Right atrium auricular region (tissue), 2 donors: Measurements from ENCODE around the gene LPCAT3. TPM values are rescaled to one million over a fixed set of nuclear protein-coding genes. Genes with fewer than 3 reads are reported as not detected.

Source experiments
- DNase-seq: peaks from one replicate; pipeline ENCODE4 v3.0.0-alpha.2; 2019; ENCODE audit warnings: low spot score
- H3K27ac ChIP-seq, 2 donors: fragments of 200-600 bp; sonication (generic); 1 replicate in 1 of 2; 2 replicates in 1 of 2; pipeline ENCODE4 v1.5.1; 2016 to 2019
- H3K27me3 ChIP-seq, 2 donors: fragments of 200-600 bp; sonication (generic); one replicate each; pipeline versions ENCODE4 v1.5.1 to v1.6.0; 2017 to 2019
- H3K36me3 ChIP-seq: fragments of 200-600 bp; sonication (generic); one replicate; pipeline ENCODE4 v1.5.1; 2016
- H3K4me1 ChIP-seq, 2 donors: fragments of 200-600 bp; sonication (generic); one replicate each; pipeline versions ENCODE4 v1.5.1 to v1.6.0; 2017 to 2019
- H3K4me3 ChIP-seq, 2 donors: fragments of 200-600 bp; sonication (generic); 1 replicate in 1 of 2; 2 replicates in 1 of 2; pipeline ENCODE4 v1.5.1; 2017 to 2019; ENCODE audit warnings: mild to moderate bottlenecking in 1 of 2, moderate library complexity in 1 of 2
- H3K9me3 ChIP-seq, 2 donors: fragments of 200-600 bp; sonication (generic); one replicate each; pipeline ENCODE4 v1.5.1; 2019
- total RNA-seq, 2 donors: library from RNA; depleted of rRNA; stranded (reverse); fragments of >200 nt; gene quantifications; one replicate each; pipeline ENCODE4 v1.1.0, GENCODE V29; 2016
- TF ChIP-seq, protein P1 (sequence below), 2 donors: fragments of 200-600 bp; sonication (generic); IDR thresholded peaks; one replicate each; pipeline ENCODE4 v1.5.1; 2019; ENCODE audit warnings: antibody characterized with exemption in 2 of 2

Gene LPCAT3
- total RNA-seq, 2 donors from 2014 or later: 20.0 to 33.3 TPM

DNA sequence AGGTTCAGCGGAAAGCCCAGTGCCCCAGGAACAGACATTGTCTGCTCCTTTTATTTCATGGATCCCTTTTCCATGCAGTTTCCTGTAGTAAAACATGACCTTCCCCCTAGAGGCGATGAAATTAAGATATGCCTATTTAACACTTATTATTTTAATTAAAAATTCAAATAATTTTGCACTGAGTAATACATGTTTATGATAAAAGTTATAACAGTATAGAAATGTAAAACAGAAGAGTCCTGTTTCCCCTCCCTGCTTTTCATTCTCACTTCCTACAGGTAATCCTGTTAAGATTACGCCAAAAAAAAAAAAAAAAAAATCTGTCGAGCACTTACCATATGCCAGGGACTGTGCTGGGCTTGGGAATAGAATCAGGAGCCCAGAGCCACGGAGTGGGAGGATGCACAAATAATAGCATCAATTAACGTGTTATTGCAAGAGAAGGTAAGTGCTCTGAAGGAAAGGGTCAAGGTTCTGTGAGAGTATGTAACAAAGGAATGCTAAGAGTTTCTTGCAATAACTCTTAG, 830 bp upstream of the LPCAT3 start:
- H3K36me3 ChIP-seq: no peaks in the 10 kb centered on the region
- DNase-seq: no peak
- peak overlapping the region; percentile 67 to 86 for H3K4me3 ChIP-seq
- TF ChIP-seq, protein P1, sequence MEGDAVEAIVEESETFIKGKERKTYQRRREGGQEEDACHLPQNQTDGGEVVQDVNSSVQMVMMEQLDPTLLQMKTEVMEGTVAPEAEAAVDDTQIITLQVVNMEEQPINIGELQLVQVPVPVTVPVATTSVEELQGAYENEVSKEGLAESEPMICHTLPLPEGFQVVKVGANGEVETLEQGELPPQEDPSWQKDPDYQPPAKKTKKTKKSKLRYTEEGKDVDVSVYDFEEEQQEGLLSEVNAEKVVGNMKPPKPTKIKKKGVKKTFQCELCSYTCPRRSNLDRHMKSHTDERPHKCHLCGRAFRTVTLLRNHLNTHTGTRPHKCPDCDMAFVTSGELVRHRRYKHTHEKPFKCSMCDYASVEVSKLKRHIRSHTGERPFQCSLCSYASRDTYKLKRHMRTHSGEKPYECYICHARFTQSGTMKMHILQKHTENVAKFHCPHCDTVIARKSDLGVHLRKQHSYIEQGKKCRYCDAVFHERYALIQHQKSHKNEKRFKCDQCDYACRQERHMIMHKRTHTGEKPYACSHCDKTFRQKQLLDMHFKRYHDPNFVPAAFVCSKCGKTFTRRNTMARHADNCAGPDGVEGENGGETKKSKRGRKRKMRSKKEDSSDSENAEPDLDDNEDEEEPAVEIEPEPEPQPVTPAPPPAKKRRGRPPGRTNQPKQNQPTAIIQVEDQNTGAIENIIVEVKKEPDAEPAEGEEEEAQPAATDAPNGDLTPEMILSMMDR (IDR thresholded peaks at IDR 0.05): peak in 1 of 2 donors; percentile 5
- peaks cover 0 to 24% of the 10 kb centered on the region in 2 donors for H3K4me1 ChIP-seq
- peak overlapping the region; percentile 89 to 92 for H3K27ac ChIP-seq
- no peaks in the 10 kb centered on the region for H3K9me3 ChIP-seq
- H3K27me3 ChIP-seq: no peaks in the 10 kb centered on the region

DNA sequence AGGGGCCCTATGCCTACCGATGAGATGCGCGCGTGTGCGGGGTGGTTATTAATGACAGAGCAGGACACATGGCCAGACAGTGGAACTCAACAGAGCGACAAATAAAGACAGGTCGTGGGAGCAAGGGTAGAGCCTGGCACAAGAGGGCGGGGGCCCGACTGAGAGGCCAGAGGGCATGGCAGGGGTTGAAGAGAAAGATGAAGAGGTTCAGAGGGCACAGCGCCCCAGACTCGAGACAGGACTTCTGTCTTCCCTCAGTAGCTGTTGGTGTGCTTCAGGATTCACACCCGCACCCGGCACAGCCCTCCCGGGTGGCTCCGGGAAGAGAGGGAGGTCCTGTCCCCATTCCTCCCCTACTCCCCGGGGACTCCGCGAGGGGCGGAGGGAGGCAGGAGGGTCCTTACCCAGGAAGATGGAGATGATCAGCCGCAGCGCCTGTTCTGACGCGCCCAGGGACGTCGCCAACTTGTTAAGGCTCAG, 366 bp downstream of the LPCAT3 start:
- DNase-seq: peak; percentile 58
- TF ChIP-seq, protein P1 (IDR thresholded peaks at IDR 0.05): no peak
- peak overlapping the region; percentile 89 to 92 for H3K27ac ChIP-seq
- no peaks in the 10 kb centered on the region for H3K9me3 ChIP-seq
- H3K36me3 ChIP-seq: no peaks in the 10 kb centered on the region
- H3K4me3 ChIP-seq: peak overlapping the region; percentile 67 to 86
- H3K27me3 ChIP-seq: no peaks in the 10 kb centered on the region
- H3K4me1 ChIP-seq: peaks cover 0 to 24% of the 10 kb centered on the region in 2 donors

DNA sequence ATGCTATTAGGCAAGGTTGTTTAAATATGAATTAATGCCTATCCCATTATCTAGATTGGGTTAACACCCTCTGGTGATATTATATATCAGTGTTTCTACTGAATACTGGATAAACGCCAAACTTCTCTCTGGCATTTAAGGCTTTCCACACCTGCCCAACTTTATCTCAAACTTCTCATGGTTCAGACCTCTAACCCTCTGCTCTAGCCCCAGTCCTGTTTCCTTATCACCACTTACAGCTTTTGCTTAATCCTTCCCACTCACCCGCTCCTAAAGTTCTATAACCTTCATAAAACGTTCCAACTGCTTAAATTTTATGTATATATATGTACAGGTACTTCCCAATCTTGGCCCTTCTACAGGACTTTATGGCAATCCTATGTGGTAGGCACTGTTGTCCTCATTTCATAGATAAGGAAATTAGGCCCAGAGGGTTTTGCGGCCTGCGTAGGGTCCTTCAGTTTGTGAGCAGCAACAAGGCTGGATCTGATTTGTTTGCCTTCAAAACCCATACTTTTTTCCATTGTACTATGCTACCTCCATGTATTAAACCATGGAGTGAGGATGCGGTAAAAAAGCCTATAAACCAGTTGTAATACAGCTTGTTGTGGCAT, 1.2 kb downstream of the LPCAT3 start:
- H3K36me3 ChIP-seq: no peaks in the 10 kb centered on the region
- TF ChIP-seq, protein P1 (IDR thresholded peaks at IDR 0.05): no peak
- no peaks in the 10 kb centered on the region for H3K9me3 ChIP-seq
- H3K4me1 ChIP-seq: peaks cover 0 to 24% of the 10 kb centered on the region in 2 donors
- no peak for DNase-seq
- H3K27ac ChIP-seq: peak overlapping the region; percentile 89 to 92
- H3K4me3 ChIP-seq: peak overlapping the region in 1 of 2 donors; percentile 86
- H3K27me3 ChIP-seq: no peaks in the 10 kb centered on the region

DNA sequence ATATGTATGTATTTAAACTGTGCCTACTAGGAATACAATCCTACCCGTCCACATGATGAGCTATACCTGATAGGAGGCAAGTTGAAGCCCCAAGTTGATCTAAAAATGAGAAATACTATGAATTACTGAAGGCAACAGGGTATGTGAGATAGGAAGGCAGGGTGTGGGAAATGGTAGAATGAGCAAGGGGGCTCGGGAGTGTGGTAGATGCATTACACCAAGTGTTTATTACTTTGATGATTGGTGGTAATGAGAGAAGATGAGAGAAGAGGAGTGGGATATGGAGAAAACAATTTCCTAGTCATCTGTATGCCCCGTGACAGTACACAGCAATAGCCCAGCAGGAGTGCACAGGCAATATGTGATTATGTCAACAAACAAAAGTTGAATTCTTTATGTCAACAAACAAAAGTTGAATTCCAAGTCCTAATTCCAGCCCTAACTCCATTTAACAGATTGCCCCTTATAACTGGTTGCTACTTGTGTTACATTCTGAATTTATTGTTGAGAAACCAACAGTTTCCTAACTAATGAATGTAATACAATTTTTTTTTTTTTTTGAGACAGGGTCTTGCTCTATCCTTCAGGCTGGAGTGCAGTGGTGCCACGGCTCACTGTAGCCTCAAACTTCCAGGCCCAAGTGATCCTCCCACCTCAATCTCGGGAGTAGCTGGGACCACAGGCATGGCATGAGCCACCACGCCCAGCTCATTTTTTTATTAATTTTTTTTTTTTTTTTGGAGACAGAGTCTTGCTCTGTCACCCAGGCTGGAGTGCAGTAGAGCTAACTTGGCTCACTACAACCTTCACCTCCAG, 2.5 kb downstream of the LPCAT3 start:
- DNase-seq: no peak
- H3K36me3 ChIP-seq: no peaks in the 10 kb centered on the region
- no peaks in the 10 kb centered on the region for H3K9me3 ChIP-seq
- peaks cover 0 to 24% of the 10 kb centered on the region in 2 donors for H3K4me1 ChIP-seq
- TF ChIP-seq, protein P1 (IDR thresholded peaks at IDR 0.05): no peak
- H3K27ac ChIP-seq: no peak overlapping the region
- no peak overlapping the region for H3K4me3 ChIP-seq
- no peaks in the 10 kb centered on the region for H3K27me3 ChIP-seq

DNA sequence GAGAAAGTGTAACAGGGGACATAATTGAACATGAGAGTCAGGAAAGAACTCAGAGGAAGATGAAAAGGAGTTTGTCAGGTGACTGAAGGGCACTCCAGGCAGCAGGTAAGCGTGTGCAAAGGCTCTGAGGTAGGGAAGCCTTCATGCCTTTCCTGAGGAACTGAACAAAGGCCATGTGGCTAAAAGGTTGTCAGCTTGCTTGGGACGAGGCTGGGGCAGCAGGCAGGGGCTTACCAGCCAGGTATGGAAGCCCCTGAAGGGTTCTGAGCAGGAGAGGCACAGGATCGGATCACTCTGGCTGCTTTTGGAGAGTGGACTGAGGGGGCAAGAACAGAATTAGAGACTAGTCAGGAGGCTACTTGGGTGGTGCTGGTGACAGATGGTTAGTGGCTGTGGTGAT, 5.2 kb downstream of the LPCAT3 start:
- Histone ChIP-seq H3K9me3 (no peaks in the 10 kb centered on the region), H3K4me1 (peaks cover 0 to 17% of the 10 kb centered on the region in 2 donors), H3K27me3 (no peaks in the 10 kb centered on the region), H3K4me3 (no peak overlapping the region), H3K27ac (no peak overlapping the region), H3K36me3 (peaks cover 5% of the 10 kb centered on the region)
- TF ChIP-seq, protein P1 (IDR thresholded peaks at IDR 0.05): no peak
- no peak for DNase-seq
